B cell (primary cell): Measurements from ENCODE around the gene CHST1.

Experiments
- CTCF ChIP-seq: fragments of 200-600 bp; IDR thresholded peaks from one replicate; pipeline ENCODE4 v1.8.0; 2022; ENCODE audit warnings: antibody characterized with exemption, mild to moderate bottlenecking
- EZH2 ChIP-seq: IDR thresholded peaks from 2 replicates; pipeline ENCODE4 v1.6.1; 2012; ENCODE audit warnings: borderline replicate concordance, low read depth, mild to moderate bottlenecking, moderate library complexity, low read length; ENCODE audit not compliant: insufficient read depth, poor library complexity, severe bottlenecking

GRCh38 chr11:45660729-45661438 is 4.5 kb downstream of the CHST1 start:
- TF ChIP-seq CTCF (no peak), EZH2 (no peak)
